Transverse colon (tissue), 4 donors: Measurements from ENCODE around the gene ARCN1. TPM values are rescaled to one million over a fixed set of nuclear protein-coding genes. Genes with fewer than 3 reads are reported as not detected.
A peak's percentile ranks its signal among the peaks of the same experiment; 100 is the strongest.

Source experiments
- DNase-seq: peaks from one replicate; pipeline ENCODE4 v3.0.0-alpha.2; 2019
- H3K27ac ChIP-seq, 4 donors: fragments of 200-600 bp; sonication (generic); 2 replicates each; pipeline ENCODE4 v1.5.1; 2016 to 2018; ENCODE audit warnings: inconsistent platforms in 4 of 4
- H3K27me3 ChIP-seq: fragments of 200-600 bp; sonication (generic); 2 replicates; pipeline ENCODE4 v1.5.1; 2017; ENCODE audit warnings: inconsistent platforms
- H3K36me3 ChIP-seq, 4 donors: fragments of 200-600 bp; sonication (generic); 2 replicates each; pipeline ENCODE4 v1.5.1; 2017 to 2019; ENCODE audit warnings: inconsistent platforms in 4 of 4
- H3K4me1 ChIP-seq, 4 donors: fragments of 200-600 bp; sonication (generic); 2 replicates each; pipeline ENCODE4 v1.5.1; 2017 to 2020; ENCODE audit warnings: inconsistent platforms in 4 of 4
- H3K4me3 ChIP-seq, 4 donors: fragments of 200-600 bp; sonication (generic); 1 replicate in 1 of 4; 2 replicates in 3 of 4; pipeline versions ENCODE4 v1.5.1 to v1.6.1; 2017 to 2019; ENCODE audit warnings: inconsistent platforms in 4 of 4
- H3K9me3 ChIP-seq, 2 donors: fragments of 200-600 bp; sonication (generic); 2 replicates each; pipeline ENCODE4 v1.5.1; 2017 to 2019; ENCODE audit warnings: inconsistent platforms in 2 of 2
- CTCF ChIP-seq, 5 experiments: fragments of 200-600 bp in 3 of 5; fragments of 450-650 bp in 2 of 5; sonication (generic) in 3 of 5; IDR thresholded peaks; 1 replicate in 2 of 5; 2 replicates in 3 of 5; pipeline ENCODE4 v1.5.1; 2016 to 2017; ENCODE audit warnings: antibody characterized with exemption in 5 of 5, inconsistent platforms in 3 of 5, mild to moderate bottlenecking in 2 of 5, moderate library complexity in 1 of 5
- EP300 ChIP-seq: sonication (generic); formaldehyde crosslinking; IDR thresholded peaks from one replicate; pipeline ENCODE4 v1.6.1; 2017; ENCODE audit warnings: antibody characterized with exemption, low read depth
- POLR2A ChIP-seq: fragments of 450-650 bp; IDR thresholded peaks from one replicate; pipeline ENCODE4 v1.6.1; 2016; ENCODE audit warnings: antibody characterized with exemption, mild to moderate bottlenecking, moderate library complexity
- POLR2AphosphoS5 ChIP-seq, 3 donors: sonication (generic); formaldehyde crosslinking; IDR thresholded peaks; one replicate each; pipeline ENCODE4 v1.6.1; 2016; ENCODE audit warnings: antibody characterized with exemption in 3 of 3
- WGBS, 2 donors: methylation state at CpG; one replicate each; pipeline ENCODE4 v1.1.5; 2018; ENCODE audit warnings: low coverage in 1 of 2; 5-methylcytosine and 5-hydroxymethylcytosine counted together
- in situ Hi-C, 4 donors: fragments of 200-750 bp; cut with MboI; loops; one replicate each; pipeline versions ENCODE4 v1.15.0 to v1.15.1; 2017; ENCODE audit warnings: low sequenced_read_pairs in 3 of 4, low pct_ligation_motif_present in 1 of 4, low pct_unique_long_range_greater_than_20kb in 1 of 4
- intact Hi-C: fragments of 100-400 bp; cut with DNase I; formaldehyde crosslinking; loops from one replicate; pipeline ENCODE4 v1.15.1; 2023; ENCODE audit warnings: low total_unique reads
- total RNA-seq, 4 donors: library from RNA; depleted of rRNA; stranded (reverse); fragments of >200 nt; gene quantifications; one replicate each; pipeline ENCODE4 v1.1.0, GENCODE V29; 2016

ARCN1 gene
- total RNA-seq, 4 donors from 2014 or later: 27.9 to 80.3 (median 61.0) TPM

GRCh38 chr11:118604566-118604965, 32.4 kb downstream of the ARCN1 start:
- intact Hi-C loops (no loop called here), in situ Hi-C loops (no loop called here)
- WGBS, 2 donors: 85 to 100% methylated on average over 1 to 3 of the region's 3 CpGs
- Histone ChIP-seq H3K27ac (peak overlapping the region; percentile 73 to 95 (median 80)), H3K4me3 (no peak overlapping the region), H3K27me3 (peaks cover 17% of the 10 kb centered on the region), H3K36me3 (peaks cover 0 to 30% (median 14%) of the 10 kb centered on the region in 4 donors), H3K4me1 (peaks cover 5 to 51% (median 25%) of the 10 kb centered on the region in 4 donors), H3K9me3 (no peaks in the 10 kb centered on the region)
- DNase-seq: no peak
- no peak for TF ChIP-seq CTCF (IDR thresholded peaks at IDR 0.05)
- TF ChIP-seq EP300: no peak
- TF ChIP-seq POLR2AphosphoS5 (IDR thresholded peaks at IDR 0.05): no peak
- TF ChIP-seq POLR2A: no peak

GRCh38 chr11:118605116-118605867, 33.1 kb downstream of the ARCN1 start:
- intact Hi-C loops: no loop called here
- Histone ChIP-seq H3K27me3 (peaks cover 24% of the 10 kb centered on the region), H3K27ac (peak overlapping the region; percentile 73 to 95 (median 80)), H3K4me3 (no peak overlapping the region), H3K36me3 (peaks cover 0 to 22% (median 10%) of the 10 kb centered on the region in 4 donors), H3K9me3 (no peaks in the 10 kb centered on the region), H3K4me1 (peaks cover 5 to 58% (median 32%) of the 10 kb centered on the region in 4 donors)
- peak; percentile 62 for DNase-seq
- TF ChIP-seq POLR2AphosphoS5 (IDR thresholded peaks at IDR 0.05) (peak; percentile 87 to 93 (median 92)), EP300 (peak; percentile 52), CTCF (IDR thresholded peaks at IDR 0.05) (no peak), POLR2A (peak; percentile 25)
- WGBS, 2 donors: 20 to 65% methylated on average over 1 to 10 of the region's 10 CpGs
- in situ Hi-C loops: no loop called here

GRCh38 chr11:118606157-118606843, 34.1 kb downstream of the ARCN1 start:
- Histone ChIP-seq H3K4me3 (no peak overlapping the region), H3K36me3 (peaks cover 0 to 12% (median 5%) of the 10 kb centered on the region in 4 donors), H3K9me3 (no peaks in the 10 kb centered on the region), H3K27me3 (peaks cover 30% of the 10 kb centered on the region), H3K4me1 (peaks cover 10 to 67% (median 40%) of the 10 kb centered on the region in 4 donors), H3K27ac (peak overlapping the region; percentile 73 to 95 (median 80))
- 80% methylated on average over 7 of the region's 7 CpGs; no CpG with 5 or more reads in 1 of the 2 donors for WGBS, 2 donors
- in situ Hi-C loops (no loop called here), intact Hi-C loops (no loop called here)
- DNase-seq: no peak
- no peak for TF ChIP-seq POLR2A
- no peak for TF ChIP-seq CTCF (IDR thresholded peaks at IDR 0.05)
- no peak for TF ChIP-seq POLR2AphosphoS5 (IDR thresholded peaks at IDR 0.05)
- TF ChIP-seq EP300: no peak

GRCh38 chr11:118606844-118607228, 34.6 kb downstream of the ARCN1 start:
- no peak for DNase-seq
- WGBS, 2 donors: 64 to 75% methylated on average over 3 to 7 of the region's 7 CpGs
- TF ChIP-seq EP300 (no peak), POLR2AphosphoS5 (IDR thresholded peaks at IDR 0.05) (no peak), CTCF (IDR thresholded peaks at IDR 0.05) (no peak), POLR2A (no peak)
- peaks cover 30% of the 10 kb centered on the region for H3K27me3 ChIP-seq
- peak overlapping the region; percentile 73 to 95 (median 80) for H3K27ac ChIP-seq
- no peak overlapping the region for H3K4me3 ChIP-seq
- peaks cover 10 to 69% (median 40%) of the 10 kb centered on the region in 4 donors for H3K4me1 ChIP-seq
- intact Hi-C loops (no loop called here), in situ Hi-C loops (no loop called here)
- peaks cover 0 to 7% (median 3%) of the 10 kb centered on the region in 4 donors for H3K36me3 ChIP-seq
- H3K9me3 ChIP-seq: no peaks in the 10 kb centered on the region
